Measurements from ENCODE around the gene NEK4.
"Not testable (repeated sequence)": the region's sequence is repeated elsewhere in the genome, so short reads cannot be mapped to it uniquely, and the experiment has no call there.

Gene NEK4

GRCh38 chr3:52776486-52776885 is 5.7 kb upstream of the NEK4 start:
- not testable (repeated sequence) for H3K4me1 ChIP-seq (ENCODE audit: control insufficient read depth, insufficient read depth, low read length); H3K4me3 ChIP-seq (ENCODE audit: low read length); H3K9me3 ChIP-seq (ENCODE audit: control insufficient read depth, low read length); DNase-seq (ENCODE audit: low read depth); H3K9ac ChIP-seq (ENCODE audit: low read length); H3K36me3 ChIP-seq (ENCODE audit: control insufficient read depth, insufficient read depth, low read length, severe bottlenecking)
- peaks cover 30% of the 10 kb centered on the region for H3K27me3 ChIP-seq (replicated peaks; ENCODE audit: control insufficient read depth, insufficient read depth, low read length)

- no peak overlapping the region for H3K9ac ChIP-seq (ENCODE audit: low read length)
- H3K27me3 ChIP-seq (replicated peaks; ENCODE audit: control insufficient read depth, insufficient read depth, low read length): peaks cover 27% of the 10 kb centered on the region
- peaks cover 7% of the 10 kb centered on the region for H3K4me1 ChIP-seq (ENCODE audit: control insufficient read depth, insufficient read depth, low read length)
- H3K36me3 ChIP-seq (ENCODE audit: control insufficient read depth, insufficient read depth, low read length, severe bottlenecking): no peaks in the 10 kb centered on the region
- H3K4me3 ChIP-seq (ENCODE audit: low read length): no peak overlapping the region
- H3K9me3 ChIP-seq (ENCODE audit: control insufficient read depth, low read length): no peaks in the 10 kb centered on the region
- DNase-seq (ENCODE audit: low read depth): no peak
Measured at GRCh38 chr3:52775877-52776276, 5.1 kb upstream of the NEK4 start.

- Histone ChIP-seq H3K27me3 (replicated peaks; ENCODE audit: control insufficient read depth, insufficient read depth, low read length) (peaks cover 21% of the 10 kb centered on the region), H3K9ac (ENCODE audit: low read length) (no peak overlapping the region), H3K9me3 (ENCODE audit: control insufficient read depth, low read length) (no peaks in the 10 kb centered on the region), H3K4me1 (ENCODE audit: control insufficient read depth, insufficient read depth, low read length) (peaks cover 7% of the 10 kb centered on the region), H3K4me3 (ENCODE audit: low read length) (no peak overlapping the region), H3K36me3 (ENCODE audit: control insufficient read depth, insufficient read depth, low read length, severe bottlenecking) (no peaks in the 10 kb centered on the region)
- no peak for DNase-seq (ENCODE audit: low read depth)
Measured at GRCh38 chr3:52774901-52775864, 4.4 kb upstream of the NEK4 start.

- no peak for DNase-seq (ENCODE audit: low read depth)
- no peaks in the 10 kb centered on the region for H3K9me3 ChIP-seq (ENCODE audit: control insufficient read depth, low read length)
- H3K36me3 ChIP-seq (ENCODE audit: control insufficient read depth, insufficient read depth, low read length, severe bottlenecking): no peaks in the 10 kb centered on the region
- peaks cover 14% of the 10 kb centered on the region for H3K4me1 ChIP-seq (ENCODE audit: control insufficient read depth, insufficient read depth, low read length)
- H3K4me3 ChIP-seq (ENCODE audit: low read length): no peak overlapping the region
- H3K27me3 ChIP-seq (replicated peaks; ENCODE audit: control insufficient read depth, insufficient read depth, low read length): peaks cover 12% of the 10 kb centered on the region
- H3K9ac ChIP-seq (ENCODE audit: low read length): no peak overlapping the region
Measured at GRCh38 chr3:52774066-52774713, 3.5 kb upstream of the NEK4 start.

- DNase-seq (ENCODE audit: low read depth): no peak
- Histone ChIP-seq H3K4me1 (ENCODE audit: control insufficient read depth, insufficient read depth, low read length) (peaks cover 14% of the 10 kb centered on the region), H3K9ac (ENCODE audit: low read length) (no peak overlapping the region), H3K9me3 (ENCODE audit: control insufficient read depth, low read length) (no peaks in the 10 kb centered on the region), H3K4me3 (ENCODE audit: low read length) (no peak overlapping the region), H3K27me3 (replicated peaks; ENCODE audit: control insufficient read depth, insufficient read depth, low read length) (peaks cover 5% of the 10 kb centered on the region), H3K36me3 (ENCODE audit: control insufficient read depth, insufficient read depth, low read length, severe bottlenecking) (no peaks in the 10 kb centered on the region)
Measured at GRCh38 chr3:52773361-52774065, 2.8 kb upstream of the NEK4 start.

- Histone ChIP-seq H3K36me3 (ENCODE audit: control insufficient read depth, insufficient read depth, low read length, severe bottlenecking) (no peaks in the 10 kb centered on the region), H3K9ac (ENCODE audit: low read length) (peak overlapping the region; percentile 91), H3K27me3 (replicated peaks; ENCODE audit: control insufficient read depth, insufficient read depth, low read length) (no peaks in the 10 kb centered on the region), H3K9me3 (ENCODE audit: control insufficient read depth, low read length) (no peaks in the 10 kb centered on the region), H3K4me1 (ENCODE audit: control insufficient read depth, insufficient read depth, low read length) (peaks cover 14% of the 10 kb centered on the region), H3K4me3 (ENCODE audit: low read length) (peak overlapping the region; percentile 96)
- no peak for DNase-seq (ENCODE audit: low read depth)
Measured at GRCh38 chr3:52771702-52772101, 962 bp upstream of the NEK4 start.

- Histone ChIP-seq H3K36me3 (ENCODE audit: control insufficient read depth, insufficient read depth, low read length, severe bottlenecking) (peaks cover under 1% of the 10 kb centered on the region), H3K4me1 (ENCODE audit: control insufficient read depth, insufficient read depth, low read length) (peaks cover 14% of the 10 kb centered on the region), H3K4me3 (ENCODE audit: low read length) (peak overlapping the region; percentile 96), H3K9me3 (ENCODE audit: control insufficient read depth, low read length) (no peaks in the 10 kb centered on the region), H3K27me3 (replicated peaks; ENCODE audit: control insufficient read depth, insufficient read depth, low read length) (no peaks in the 10 kb centered on the region), H3K9ac (ENCODE audit: low read length) (peak overlapping the region; percentile 91)
- DNase-seq (ENCODE audit: low read depth): no peak
Measured at GRCh38 chr3:52771334-52771681, 568 bp upstream of the NEK4 start.

- peak overlapping the region; percentile 96 for H3K4me3 ChIP-seq (ENCODE audit: low read length)
- peaks cover 13% of the 10 kb centered on the region for H3K36me3 ChIP-seq (ENCODE audit: control insufficient read depth, insufficient read depth, low read length, severe bottlenecking)
- no peaks in the 10 kb centered on the region for H3K9me3 ChIP-seq (ENCODE audit: control insufficient read depth, low read length)
- H3K9ac ChIP-seq (ENCODE audit: low read length): peak overlapping the region; percentile 91
- peak; percentile 29 for DNase-seq (ENCODE audit: low read depth)
- H3K27me3 ChIP-seq (replicated peaks; ENCODE audit: control insufficient read depth, insufficient read depth, low read length): no peaks in the 10 kb centered on the region
- peaks cover 14% of the 10 kb centered on the region for H3K4me1 ChIP-seq (ENCODE audit: control insufficient read depth, insufficient read depth, low read length)
Measured at GRCh38 chr3:52769786-52770455, 819 bp downstream of the NEK4 start.

GRCh38 chr3:52763466-52763865 is 7.3 kb downstream of the NEK4 start:
- no peaks in the 10 kb centered on the region for H3K9me3 ChIP-seq (ENCODE audit: control insufficient read depth, low read length)
- H3K36me3 ChIP-seq (ENCODE audit: control insufficient read depth, insufficient read depth, low read length, severe bottlenecking): peaks cover 32% of the 10 kb centered on the region
- H3K4me3 ChIP-seq (ENCODE audit: low read length): no peak overlapping the region
- peak; percentile 59 for DNase-seq (ENCODE audit: low read depth)
- peaks cover 14% of the 10 kb centered on the region for H3K4me1 ChIP-seq (ENCODE audit: control insufficient read depth, insufficient read depth, low read length)
- H3K9ac ChIP-seq (ENCODE audit: low read length): no peak overlapping the region
- H3K27me3 ChIP-seq (replicated peaks; ENCODE audit: control insufficient read depth, insufficient read depth, low read length): no peaks in the 10 kb centered on the region

GRCh38 chr3:52756141-52756540 is 14.6 kb downstream of the NEK4 start:
- H3K4me1 ChIP-seq (ENCODE audit: control insufficient read depth, insufficient read depth, low read length): no peaks in the 10 kb centered on the region
- no peaks in the 10 kb centered on the region for H3K9me3 ChIP-seq (ENCODE audit: control insufficient read depth, low read length)
- H3K4me3 ChIP-seq (ENCODE audit: low read length): no peak overlapping the region
- H3K36me3 ChIP-seq (ENCODE audit: control insufficient read depth, insufficient read depth, low read length, severe bottlenecking): peaks cover 40% of the 10 kb centered on the region
- H3K27me3 ChIP-seq (replicated peaks; ENCODE audit: control insufficient read depth, insufficient read depth, low read length): no peaks in the 10 kb centered on the region
- no peak for DNase-seq (ENCODE audit: low read depth)
- H3K9ac ChIP-seq (ENCODE audit: low read length): no peak overlapping the region

- H3K9me3 ChIP-seq (ENCODE audit: control insufficient read depth, low read length): no peaks in the 10 kb centered on the region
- H3K4me1 ChIP-seq (ENCODE audit: control insufficient read depth, insufficient read depth, low read length): no peaks in the 10 kb centered on the region
- H3K36me3 ChIP-seq (ENCODE audit: control insufficient read depth, insufficient read depth, low read length, severe bottlenecking): peaks cover 48% of the 10 kb centered on the region
- no peak overlapping the region for H3K9ac ChIP-seq (ENCODE audit: low read length)
- no peaks in the 10 kb centered on the region for H3K27me3 ChIP-seq (replicated peaks; ENCODE audit: control insufficient read depth, insufficient read depth, low read length)
- H3K4me3 ChIP-seq (ENCODE audit: low read length): no peak overlapping the region
- DNase-seq (ENCODE audit: low read depth): no peak
Measured at GRCh38 chr3:52754373-52754772, 16.4 kb downstream of the NEK4 start.

All from adipocyte (in vitro differentiated cells).